Choroid plexus epithelial cell (primary cell): Measurements from ENCODE around the gene SLC38A10.

ENCODE experiments used
- DNase-seq: peaks from one replicate; pipeline ENCODE4 v3.0.0-alpha.2; 2010; ENCODE audit warnings: low read depth
- H3K4me3 ChIP-seq: 2 replicates; pipeline ENCODE4 v1.5.1; 2011; ENCODE audit warnings: low read depth, mild to moderate bottlenecking, control low read depth, low read length, moderate library complexity
- CTCF ChIP-seq: conservative IDR thresholded peaks from 2 replicates; pipeline ENCODE4 v1.5.1; 2011; ENCODE audit warnings: low read depth, mild to moderate bottlenecking, control low read depth, inconsistent platforms, low read length, moderate library complexity

The SLC38A10 gene

DNA sequence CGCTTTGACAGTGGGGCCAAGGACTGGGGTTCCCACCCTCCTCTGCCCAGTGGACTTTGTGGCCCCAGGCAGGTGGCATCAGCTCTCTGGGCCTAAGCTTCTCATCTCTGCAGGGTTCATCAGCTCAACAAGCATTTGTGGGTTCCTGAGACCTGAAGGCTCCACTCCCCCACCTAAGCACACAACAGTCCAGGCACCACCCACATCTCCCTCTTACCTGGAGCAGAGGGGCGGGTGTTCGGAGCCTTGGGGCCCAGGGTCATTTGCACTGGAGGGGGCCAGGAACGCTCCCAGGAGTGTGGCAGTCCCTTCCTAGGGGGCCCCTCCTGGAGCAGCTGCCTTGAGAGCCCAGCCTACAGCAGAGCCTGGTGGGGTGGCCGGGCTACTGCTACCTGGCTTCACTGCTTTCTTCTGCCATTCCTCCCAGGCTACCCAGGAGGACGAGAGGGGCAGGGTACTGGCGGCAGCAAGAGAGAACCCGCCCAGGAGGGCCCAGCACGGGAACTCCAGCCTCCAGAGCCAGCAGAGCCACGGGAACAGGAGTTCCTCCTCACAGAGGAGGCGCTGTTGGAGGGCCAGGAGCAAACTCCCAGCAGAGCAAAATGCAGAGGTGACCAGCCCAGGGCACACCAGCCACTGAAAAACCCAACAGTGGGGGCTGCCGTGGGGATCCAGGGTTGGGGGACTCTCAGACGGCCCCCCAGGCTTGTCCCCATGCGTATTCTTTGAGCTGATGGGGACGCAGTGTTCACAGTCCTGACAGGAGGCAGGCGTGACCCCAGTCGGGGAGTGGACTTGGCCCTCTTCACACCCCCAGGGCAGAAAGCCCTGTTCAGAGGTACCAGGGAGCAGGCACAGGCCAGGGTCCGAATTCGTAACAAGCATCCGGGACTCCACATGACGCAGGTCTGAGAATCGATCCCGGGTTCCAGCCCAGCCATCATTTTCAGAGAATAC is 35.1 kb upstream of the SLC38A10 start:
- H3K4me3 ChIP-seq = no peak overlapping the region
- TF ChIP-seq CTCF = peak; percentile 20
- no peak for DNase-seq

DNA sequence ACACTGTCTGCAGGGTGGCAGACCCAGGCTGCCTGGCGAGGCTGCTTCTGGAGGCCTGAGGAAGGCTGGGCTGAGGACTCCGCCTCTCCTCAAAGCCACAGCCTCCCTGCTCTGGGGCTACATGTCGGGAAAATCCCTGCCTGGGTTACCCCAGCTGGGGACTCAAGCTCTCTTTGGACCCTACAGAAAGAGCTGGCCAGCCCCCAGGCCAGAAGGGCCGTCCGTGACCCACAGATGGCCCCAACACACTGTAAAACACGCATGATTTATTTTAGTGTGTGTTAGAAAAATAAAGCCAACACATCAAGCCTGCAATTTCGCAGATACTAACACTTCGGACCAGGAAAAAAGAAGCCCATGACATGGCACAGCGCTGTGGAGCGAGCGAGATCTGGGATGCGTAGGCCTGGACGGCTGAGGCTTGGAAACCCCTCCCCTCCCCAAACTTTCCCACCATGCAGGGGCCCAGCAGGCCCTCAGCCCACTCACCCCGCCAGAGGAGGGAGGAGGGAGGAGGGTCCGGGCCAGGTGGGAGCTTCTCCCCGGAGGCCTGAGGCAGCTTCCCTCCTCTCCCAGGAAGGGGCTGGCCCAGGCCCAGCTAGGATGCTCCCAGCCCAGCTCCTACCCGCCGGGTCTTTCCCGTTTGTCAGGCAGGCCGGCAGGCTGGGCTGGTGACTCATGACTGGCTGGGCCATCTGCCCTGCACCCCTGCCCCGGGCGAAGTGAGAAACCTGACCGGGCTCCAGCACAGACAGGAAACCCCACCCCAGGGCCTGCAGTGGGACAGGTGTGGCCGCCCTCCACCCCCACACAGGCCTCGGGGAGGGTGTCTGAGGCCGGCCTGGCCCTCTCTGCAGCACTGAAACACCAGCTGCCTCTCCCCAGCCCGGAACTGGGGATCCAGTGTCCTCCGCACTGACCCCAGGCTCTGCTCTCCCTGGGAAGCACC is 34.1 kb upstream of the SLC38A10 start:
- no peak overlapping the region for H3K4me3 ChIP-seq
- peak; percentile 83 for DNase-seq

GRCh38 chr17:81328489-81328888 is 33.4 kb upstream of the SLC38A10 start:
- no peak for TF ChIP-seq CTCF
- DNase-seq = no peak
- no peak overlapping the region for H3K4me3 ChIP-seq

More for the DNA sequence above, 34.1 kb upstream of the SLC38A10 start:
- TF ChIP-seq CTCF = no peak

GRCh38 chr17:81325714-81326358 is 30.7 kb upstream of the SLC38A10 start:
- no peak for TF ChIP-seq CTCF
- H3K4me3 ChIP-seq = no peak overlapping the region
- DNase-seq = no peak

GRCh38 chr17:81324851-81325713 is 30.0 kb upstream of the SLC38A10 start:
- no peak for TF ChIP-seq CTCF
- no peak for DNase-seq
- no peak overlapping the region for H3K4me3 ChIP-seq
